ENCODE measurements around the gene WDR27. TPM values are rescaled to one million over a fixed set of nuclear protein-coding genes. Genes with fewer than 3 reads are reported as not detected.

WDR27 gene
- polyA plus RNA-seq, 1 donor from 2014 or later = 35.8 TPM

- Histone ChIP-seq H3K9me3 (ENCODE audit: low read length) (no peaks in the 10 kb centered on the region), H3K27ac (ENCODE audit: low read length) (no peak overlapping the region), H3K27me3 (ENCODE audit: insufficient read depth, low read depth, low read length) (no peaks in the 10 kb centered on the region), H3K36me3 (ENCODE audit: insufficient read depth, low read length) (no peaks in the 10 kb centered on the region), H3K9me2 (ENCODE audit: insufficient read depth, low read length) (no peaks in the 10 kb centered on the region), H4K20me1 (ENCODE audit: insufficient read depth) (no peaks in the 10 kb centered on the region), H3K4me2 (ENCODE audit: low read length) (no peak overlapping the region), H3F3A (ENCODE audit: insufficient read depth, low read length, poor library complexity, severe bottlenecking) (no peaks in the 10 kb centered on the region), H3K9ac (ENCODE audit: low read length) (no peak overlapping the region), H3K4me3 (ENCODE audit: low read length) (no peak overlapping the region), H3K79me2 (replicated peaks; ENCODE audit: insufficient read depth, low read length) (peaks cover 17% of the 10 kb centered on the region), H2AFZ (ENCODE audit: low read depth, low read length) (no peak overlapping the region)
- no peak for TF ChIP-seq TAF1 (IDR thresholded peaks at IDR 0.05; ENCODE audit: low read depth)
- no peak for TF ChIP-seq RAD21 (conservative IDR thresholded peaks at IDR 0.05)
- no peak for TF ChIP-seq MXI1 (conservative IDR thresholded peaks at IDR 0.05; ENCODE audit: poor library complexity, severe bottlenecking)
- TF ChIP-seq SMC3 (conservative IDR thresholded peaks at IDR 0.05; ENCODE audit: poor library complexity) = no peak
These were observed 28.1 kb upstream of the WDR27 start for GRCh38 chr6:169729961-169730360.

DNA sequence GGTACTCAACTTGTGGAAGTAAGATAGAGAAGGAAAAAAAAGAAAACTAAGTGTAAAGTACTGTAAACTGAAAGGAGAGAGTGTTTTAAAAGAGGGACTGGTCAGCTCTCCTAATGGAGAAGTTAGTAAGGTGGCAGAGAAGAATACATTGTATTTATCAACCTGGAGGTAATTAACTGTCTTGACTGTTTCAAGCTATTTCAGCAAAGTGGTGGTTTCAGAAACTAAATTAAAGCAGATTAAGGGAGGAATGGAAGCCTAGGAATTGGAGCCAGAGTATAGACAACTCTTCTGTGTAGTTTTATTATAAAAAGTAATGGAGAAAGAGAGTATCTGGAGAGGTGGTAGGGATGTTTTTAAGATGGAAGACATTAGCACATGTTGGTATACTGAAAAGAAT is 25.1 kb upstream of the WDR27 start:
- Histone ChIP-seq H2AFZ (ENCODE audit: low read depth, low read length) (no peak overlapping the region), H4K20me1 (ENCODE audit: insufficient read depth) (peaks cover 10% of the 10 kb centered on the region), H3K79me2 (replicated peaks; ENCODE audit: insufficient read depth, low read length) (peaks cover 29% of the 10 kb centered on the region), H3K36me3 (ENCODE audit: insufficient read depth, low read length) (no peaks in the 10 kb centered on the region), H3F3A (ENCODE audit: insufficient read depth, low read length, poor library complexity, severe bottlenecking) (peaks cover 9% of the 10 kb centered on the region), H3K27ac (ENCODE audit: low read length) (no peak overlapping the region), H3K9ac (ENCODE audit: low read length) (no peak overlapping the region), H3K4me2 (ENCODE audit: low read length) (peak overlapping the region; percentile 31), H3K9me3 (ENCODE audit: low read length) (no peaks in the 10 kb centered on the region), H3K27me3 (ENCODE audit: insufficient read depth, low read depth, low read length) (no peaks in the 10 kb centered on the region), H3K9me2 (ENCODE audit: insufficient read depth, low read length) (no peaks in the 10 kb centered on the region), H3K4me3 (ENCODE audit: low read length) (peak overlapping the region; percentile 93)
- no peak for TF ChIP-seq SMC3 (conservative IDR thresholded peaks at IDR 0.05; ENCODE audit: poor library complexity)
- TF ChIP-seq EZH2 (IDR thresholded peaks at IDR 0.05; ENCODE audit: borderline replicate concordance, insufficient read depth, low read length, poor library complexity, severe bottlenecking) = no peak
- no peak for TF ChIP-seq RAD21 (conservative IDR thresholded peaks at IDR 0.05)
- TF ChIP-seq TAF1 (IDR thresholded peaks at IDR 0.05; ENCODE audit: low read depth) = no peak
- no peak for TF ChIP-seq EP300 (conservative IDR thresholded peaks at IDR 0.05; ENCODE audit: poor library complexity, severe bottlenecking)
- TF ChIP-seq, protein P1, sequence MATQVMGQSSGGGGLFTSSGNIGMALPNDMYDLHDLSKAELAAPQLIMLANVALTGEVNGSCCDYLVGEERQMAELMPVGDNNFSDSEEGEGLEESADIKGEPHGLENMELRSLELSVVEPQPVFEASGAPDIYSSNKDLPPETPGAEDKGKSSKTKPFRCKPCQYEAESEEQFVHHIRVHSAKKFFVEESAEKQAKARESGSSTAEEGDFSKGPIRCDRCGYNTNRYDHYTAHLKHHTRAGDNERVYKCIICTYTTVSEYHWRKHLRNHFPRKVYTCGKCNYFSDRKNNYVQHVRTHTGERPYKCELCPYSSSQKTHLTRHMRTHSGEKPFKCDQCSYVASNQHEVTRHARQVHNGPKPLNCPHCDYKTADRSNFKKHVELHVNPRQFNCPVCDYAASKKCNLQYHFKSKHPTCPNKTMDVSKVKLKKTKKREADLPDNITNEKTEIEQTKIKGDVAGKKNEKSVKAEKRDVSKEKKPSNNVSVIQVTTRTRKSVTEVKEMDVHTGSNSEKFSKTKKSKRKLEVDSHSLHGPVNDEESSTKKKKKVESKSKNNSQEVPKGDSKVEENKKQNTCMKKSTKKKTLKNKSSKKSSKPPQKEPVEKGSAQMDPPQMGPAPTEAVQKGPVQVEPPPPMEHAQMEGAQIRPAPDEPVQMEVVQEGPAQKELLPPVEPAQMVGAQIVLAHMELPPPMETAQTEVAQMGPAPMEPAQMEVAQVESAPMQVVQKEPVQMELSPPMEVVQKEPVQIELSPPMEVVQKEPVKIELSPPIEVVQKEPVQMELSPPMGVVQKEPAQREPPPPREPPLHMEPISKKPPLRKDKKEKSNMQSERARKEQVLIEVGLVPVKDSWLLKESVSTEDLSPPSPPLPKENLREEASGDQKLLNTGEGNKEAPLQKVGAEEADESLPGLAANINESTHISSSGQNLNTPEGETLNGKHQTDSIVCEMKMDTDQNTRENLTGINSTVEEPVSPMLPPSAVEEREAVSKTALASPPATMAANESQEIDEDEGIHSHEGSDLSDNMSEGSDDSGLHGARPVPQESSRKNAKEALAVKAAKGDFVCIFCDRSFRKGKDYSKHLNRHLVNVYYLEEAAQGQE (IDR thresholded peaks at IDR 0.05; ENCODE audit: borderline replicate concordance) = no peak

DNA sequence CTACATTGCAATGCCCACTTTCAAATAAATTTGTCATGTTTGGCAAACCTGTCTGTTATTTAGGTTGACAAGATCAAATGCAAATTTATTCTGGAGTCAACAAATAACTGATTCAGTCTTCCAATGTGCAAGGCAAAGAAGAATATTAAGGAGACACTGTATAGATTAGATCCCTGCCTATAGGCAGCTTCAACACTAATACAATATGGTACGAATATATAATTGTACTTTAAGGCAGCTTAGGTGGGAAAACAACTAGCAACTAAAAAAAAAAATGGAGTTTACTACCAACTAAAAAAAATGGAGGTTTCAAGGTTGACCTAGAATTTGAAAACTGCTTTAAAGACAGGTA is 24.2 kb upstream of the WDR27 start:
- Histone ChIP-seq H3K27ac (ENCODE audit: low read length) (peak overlapping the region; percentile 92), H3K79me2 (replicated peaks; ENCODE audit: insufficient read depth, low read length) (peaks cover 38% of the 10 kb centered on the region), H3K4me2 (ENCODE audit: low read length) (peak overlapping the region; percentile 31), H3K9me2 (ENCODE audit: insufficient read depth, low read length) (no peaks in the 10 kb centered on the region), H3K36me3 (ENCODE audit: insufficient read depth, low read length) (no peaks in the 10 kb centered on the region), H3K9ac (ENCODE audit: low read length) (peak overlapping the region; percentile 95), H3K4me3 (ENCODE audit: low read length) (peak overlapping the region; percentile 93), H3K27me3 (ENCODE audit: insufficient read depth, low read depth, low read length) (no peaks in the 10 kb centered on the region), H3F3A (ENCODE audit: insufficient read depth, low read length, poor library complexity, severe bottlenecking) (peaks cover 9% of the 10 kb centered on the region), H2AFZ (ENCODE audit: low read depth, low read length) (no peak overlapping the region), H3K9me3 (ENCODE audit: low read length) (no peaks in the 10 kb centered on the region), H4K20me1 (ENCODE audit: insufficient read depth) (peaks cover 10% of the 10 kb centered on the region)
- TF ChIP-seq MXI1 (conservative IDR thresholded peaks at IDR 0.05; ENCODE audit: poor library complexity, severe bottlenecking) (no peak), TAF1 (IDR thresholded peaks at IDR 0.05; ENCODE audit: low read depth) (no peak), RAD21 (conservative IDR thresholded peaks at IDR 0.05) (no peak), SMC3 (conservative IDR thresholded peaks at IDR 0.05; ENCODE audit: poor library complexity) (no peak), POLR2AphosphoS5 (IDR thresholded peaks at IDR 0.05) (no peak), EZH2 (IDR thresholded peaks at IDR 0.05; ENCODE audit: borderline replicate concordance, insufficient read depth, low read length, poor library complexity, severe bottlenecking) (no peak), EP300 (conservative IDR thresholded peaks at IDR 0.05; ENCODE audit: poor library complexity, severe bottlenecking) (no peak)
- TF ChIP-seq, protein P1 (IDR thresholded peaks at IDR 0.05; ENCODE audit: borderline replicate concordance) = no peak
- TF ChIP-seq, protein P2, sequence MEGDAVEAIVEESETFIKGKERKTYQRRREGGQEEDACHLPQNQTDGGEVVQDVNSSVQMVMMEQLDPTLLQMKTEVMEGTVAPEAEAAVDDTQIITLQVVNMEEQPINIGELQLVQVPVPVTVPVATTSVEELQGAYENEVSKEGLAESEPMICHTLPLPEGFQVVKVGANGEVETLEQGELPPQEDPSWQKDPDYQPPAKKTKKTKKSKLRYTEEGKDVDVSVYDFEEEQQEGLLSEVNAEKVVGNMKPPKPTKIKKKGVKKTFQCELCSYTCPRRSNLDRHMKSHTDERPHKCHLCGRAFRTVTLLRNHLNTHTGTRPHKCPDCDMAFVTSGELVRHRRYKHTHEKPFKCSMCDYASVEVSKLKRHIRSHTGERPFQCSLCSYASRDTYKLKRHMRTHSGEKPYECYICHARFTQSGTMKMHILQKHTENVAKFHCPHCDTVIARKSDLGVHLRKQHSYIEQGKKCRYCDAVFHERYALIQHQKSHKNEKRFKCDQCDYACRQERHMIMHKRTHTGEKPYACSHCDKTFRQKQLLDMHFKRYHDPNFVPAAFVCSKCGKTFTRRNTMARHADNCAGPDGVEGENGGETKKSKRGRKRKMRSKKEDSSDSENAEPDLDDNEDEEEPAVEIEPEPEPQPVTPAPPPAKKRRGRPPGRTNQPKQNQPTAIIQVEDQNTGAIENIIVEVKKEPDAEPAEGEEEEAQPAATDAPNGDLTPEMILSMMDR (IDR thresholded peaks at IDR 0.05; ENCODE audit: poor library complexity, severe bottlenecking) = no peak

Data from neural cell (in vitro differentiated cells).